Left colon (tissue), 2 donors: ENCODE measurements around the gene SIX1. TPM values are rescaled to one million over a fixed set of nuclear protein-coding genes. Genes with fewer than 3 reads are reported as not detected.

ENCODE experiments used
- ATAC-seq: fragments of 200-7000 bp; cut with Tn5 transposase; one replicate; pipeline ENCODE4 v1.9.1; 2020; ENCODE audit warnings: mild to moderate bottlenecking, moderate library complexity
- DNase-seq, 2 donors: peaks; one replicate each; pipeline ENCODE4 v3.0.0-alpha.2; 2020
- intact Hi-C, 2 donors: fragments of 100-400 bp; cut with DNase I in 1 of 2; cut with micrococcal nuclease in 1 of 2; formaldehyde crosslinking; loops; one replicate each; pipeline versions ENCODE4 v1.11.2 to v1.14.0; 2022; cut with DNase I, micrococcal nuclease
- total RNA-seq, 2 donors: library from RNA; stranded (reverse); fragmentation: NEBNext Ultra II Directional; extraction: Animal tissue kit (Norgen Biotek cat#: 25700); gene quantifications; one replicate each; pipeline ENCODE4 v1.2.1, GENCODE V29; 2021
- donor health status: DM: no; HTN: no; CAD: no.
- donor health status: DM: yes; HTN: yes; CAD: no.

Gene SIX1
- total RNA-seq, 2 donors from 2014 or later = not detected

GRCh38 chr14:60622210-60622916 is 26.9 kb downstream of the SIX1 start:
- DNase-seq (no peak), ATAC-seq (no peak)
- intact Hi-C loops = loop anchor here (5.0 to 10.0 kb wide), 2 partner anchors 402 to 630 kb away; no protein-coding TSS in a partner anchor

GRCh38 chr14:60621386-60621785 is 27.9 kb downstream of the SIX1 start:
- ATAC-seq (no peak), DNase-seq (no peak)
- intact Hi-C loops = loop anchor here (5.0 to 10.0 kb wide), 2 partner anchors 403 to 631 kb away; no protein-coding TSS in a partner anchor

- DNase-seq = no peak
These were observed 31.0 kb downstream of the SIX1 start for GRCh38 chr14:60618241-60618640.

GRCh38 chr14:60616461-60616959 is 32.8 kb downstream of the SIX1 start:
- no peak for DNase-seq

More at GRCh38 chr14:60618241-60618640, 31.0 kb downstream of the SIX1 start:
- intact Hi-C loops = no loop called here
- ATAC-seq = peak; percentile 83

GRCh38 chr14:60602291-60602690 is 47.0 kb downstream of the SIX1 start:
- ATAC-seq = no peak
- no peak for DNase-seq
- intact Hi-C loops = no loop called here

More at GRCh38 chr14:60616461-60616959, 32.8 kb downstream of the SIX1 start:
- intact Hi-C loops = no loop called here
- no peak for ATAC-seq

- ATAC-seq (no peak), DNase-seq (no peak)
- intact Hi-C loops = no loop called here
These were observed 49.5 kb downstream of the SIX1 start for GRCh38 chr14:60599727-60600126.

- intact Hi-C loops = no loop called here
- ATAC-seq (no peak), DNase-seq (no peak)
These were observed 53.1 kb downstream of the SIX1 start for GRCh38 chr14:60596139-60596538.

- no peak for DNase-seq
- no peak for ATAC-seq
- intact Hi-C loops = no loop called here
These were observed 55.2 kb downstream of the SIX1 start for GRCh38 chr14:60594062-60594461.

Other genes with a start within 250 kb of the SIX1 start
- gene C14orf39, start 163.4 kb downstream of the SIX1 start, total RNA-seq = not detected
- gene SIX6, start 140.3 kb downstream of the SIX1 start, total RNA-seq = not detected
- gene SIX4, start 74.9 kb upstream of the SIX1 start, total RNA-seq = under 1 TPM; 0.09 to 0.11 TPM
- gene MNAT1, start 85.3 kb upstream of the SIX1 start, total RNA-seq = 10 to 100 TPM; 11.1 to 12.0 TPM